ENCODE data around the gene WDR26.

DNA sequence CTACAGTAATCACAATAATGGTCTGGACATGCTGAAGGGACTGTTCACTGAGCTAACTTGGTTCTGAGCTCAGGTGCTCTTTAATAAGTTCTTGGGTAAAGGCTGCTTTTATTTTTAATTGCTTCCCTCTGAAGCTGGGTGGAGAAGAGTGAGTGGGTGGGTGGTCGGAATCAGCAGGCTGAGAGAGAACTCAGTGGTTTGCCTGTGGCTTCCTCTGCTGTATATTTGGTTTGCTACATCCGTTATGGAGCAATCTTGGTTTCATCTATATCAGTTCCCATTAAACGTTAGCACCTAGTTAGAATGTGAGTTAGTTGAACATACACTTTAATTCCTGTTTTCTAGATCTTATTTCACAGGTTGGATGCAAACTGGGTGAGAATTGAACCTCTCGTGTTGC lies 54.6 kb downstream of the WDR26 start:
- TF ChIP-seq, protein P1, sequence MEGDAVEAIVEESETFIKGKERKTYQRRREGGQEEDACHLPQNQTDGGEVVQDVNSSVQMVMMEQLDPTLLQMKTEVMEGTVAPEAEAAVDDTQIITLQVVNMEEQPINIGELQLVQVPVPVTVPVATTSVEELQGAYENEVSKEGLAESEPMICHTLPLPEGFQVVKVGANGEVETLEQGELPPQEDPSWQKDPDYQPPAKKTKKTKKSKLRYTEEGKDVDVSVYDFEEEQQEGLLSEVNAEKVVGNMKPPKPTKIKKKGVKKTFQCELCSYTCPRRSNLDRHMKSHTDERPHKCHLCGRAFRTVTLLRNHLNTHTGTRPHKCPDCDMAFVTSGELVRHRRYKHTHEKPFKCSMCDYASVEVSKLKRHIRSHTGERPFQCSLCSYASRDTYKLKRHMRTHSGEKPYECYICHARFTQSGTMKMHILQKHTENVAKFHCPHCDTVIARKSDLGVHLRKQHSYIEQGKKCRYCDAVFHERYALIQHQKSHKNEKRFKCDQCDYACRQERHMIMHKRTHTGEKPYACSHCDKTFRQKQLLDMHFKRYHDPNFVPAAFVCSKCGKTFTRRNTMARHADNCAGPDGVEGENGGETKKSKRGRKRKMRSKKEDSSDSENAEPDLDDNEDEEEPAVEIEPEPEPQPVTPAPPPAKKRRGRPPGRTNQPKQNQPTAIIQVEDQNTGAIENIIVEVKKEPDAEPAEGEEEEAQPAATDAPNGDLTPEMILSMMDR (IDR thresholded peaks at IDR 0.05; ENCODE audit: low read depth, low read length, poor library complexity, severe bottlenecking), result no peak
- TF ChIP-seq EZH2phosphoT487 (IDR thresholded peaks at IDR 0.05; ENCODE audit: borderline replicate concordance, low read length), result no peak
